ENCODE results near the gene BBS4.

- TF ChIP-seq CTCF (conservative IDR thresholded peaks at IDR 0.05 in 1 of 2, IDR thresholded peaks at IDR 0.05 in 1 of 2; ENCODE audit: low read depth in 1 of 2, low read length in 2 of 2) (no peak), EZH2 (IDR thresholded peaks at IDR 0.05; ENCODE audit: low read length, missing control alignments) (no peak)
Observed at GRCh38 chr15:72785432-72785831, 99.4 kb downstream of the BBS4 start.

All from fibroblast of lung (primary cell).